ENCODE data around the gene KCNQ4.

KCNQ4 gene

DNA sequence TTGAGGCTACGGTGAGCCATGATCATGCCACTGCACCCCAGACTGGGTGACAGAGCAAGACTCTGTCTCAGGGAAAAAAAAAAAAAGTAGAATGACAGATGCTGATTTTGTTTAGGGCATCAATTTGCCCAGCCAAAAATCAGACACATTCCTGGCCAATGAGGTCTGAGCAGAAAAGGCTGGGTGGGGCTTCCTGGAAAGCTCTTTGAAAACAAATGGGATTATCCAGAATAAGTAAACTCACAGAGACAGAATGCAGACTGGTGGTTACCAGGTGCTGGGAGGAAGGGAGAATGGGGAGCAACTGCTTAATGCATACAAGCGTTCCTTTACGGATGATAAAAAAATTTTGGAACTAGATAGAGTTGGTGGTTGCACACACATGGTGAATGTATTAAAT lies 88.7 kb downstream of the KCNQ4 start:
- no peak for DNase-seq

DNA sequence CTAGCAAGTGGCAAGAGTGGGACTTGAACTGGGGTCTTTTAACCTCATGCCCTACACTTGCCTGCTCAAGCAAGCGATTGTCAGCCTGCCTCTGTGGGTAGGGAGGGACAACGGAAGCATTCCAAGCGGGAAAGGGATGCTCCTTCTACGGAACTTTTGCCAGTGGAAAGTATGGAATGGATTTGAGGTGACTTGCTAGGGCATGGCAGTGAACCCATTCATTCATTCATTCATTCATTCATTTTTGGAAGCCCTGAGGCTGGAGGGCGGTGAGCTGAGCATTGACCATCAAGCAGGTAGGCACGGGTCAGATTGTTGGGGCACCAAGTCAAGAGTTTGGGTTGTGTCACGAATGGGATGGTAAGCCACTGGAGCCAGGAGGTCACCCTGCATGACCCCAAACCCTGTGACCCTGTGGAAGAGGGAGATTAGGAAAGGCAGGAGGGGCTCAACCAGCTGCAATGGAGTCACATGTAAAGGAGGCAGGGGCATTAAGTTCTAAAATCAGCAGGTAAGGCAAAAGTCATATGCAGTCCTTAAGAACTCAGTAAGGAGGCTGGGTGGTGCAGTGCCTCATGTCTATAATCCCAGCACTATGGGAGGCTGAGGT lies 90.4 kb downstream of the KCNQ4 start:
- no peak for DNase-seq

DNA sequence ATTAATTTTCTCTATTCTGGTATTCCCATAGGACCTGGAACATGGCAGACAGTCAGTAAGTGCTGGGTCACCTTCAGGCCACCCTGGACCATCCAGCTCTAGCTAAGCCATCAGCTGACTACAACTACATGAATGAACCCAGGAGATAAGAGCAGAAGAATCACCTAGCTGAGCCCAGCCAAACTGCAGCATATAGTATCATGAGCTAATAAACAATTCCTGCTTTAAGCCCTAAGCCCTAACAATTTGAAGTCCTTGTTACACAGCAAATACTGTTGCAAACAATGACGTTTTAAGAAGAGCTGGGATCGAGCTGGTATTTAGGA lies 92.8 kb downstream of the KCNQ4 start:
- no peak for DNase-seq

DNA sequence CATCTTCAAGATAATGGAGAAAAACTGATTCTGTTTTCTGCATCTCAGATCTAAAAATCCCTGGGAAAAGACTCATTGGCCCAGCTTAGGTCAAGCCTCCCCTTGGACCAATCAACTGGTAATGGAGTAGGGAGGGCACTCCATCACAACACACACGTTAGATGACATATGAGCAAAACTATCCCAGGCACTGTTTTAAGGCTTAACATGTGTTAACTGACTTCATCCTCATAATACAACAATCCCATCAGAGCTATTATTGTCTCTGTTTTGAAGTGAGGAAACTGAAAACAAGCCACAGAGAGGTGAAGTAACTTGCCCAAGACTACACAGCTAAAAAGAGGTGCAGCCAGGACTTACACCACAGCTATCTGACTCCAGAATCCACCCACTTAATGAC lies 93.3 kb downstream of the KCNQ4 start:
- DNase-seq: no peak

DNA sequence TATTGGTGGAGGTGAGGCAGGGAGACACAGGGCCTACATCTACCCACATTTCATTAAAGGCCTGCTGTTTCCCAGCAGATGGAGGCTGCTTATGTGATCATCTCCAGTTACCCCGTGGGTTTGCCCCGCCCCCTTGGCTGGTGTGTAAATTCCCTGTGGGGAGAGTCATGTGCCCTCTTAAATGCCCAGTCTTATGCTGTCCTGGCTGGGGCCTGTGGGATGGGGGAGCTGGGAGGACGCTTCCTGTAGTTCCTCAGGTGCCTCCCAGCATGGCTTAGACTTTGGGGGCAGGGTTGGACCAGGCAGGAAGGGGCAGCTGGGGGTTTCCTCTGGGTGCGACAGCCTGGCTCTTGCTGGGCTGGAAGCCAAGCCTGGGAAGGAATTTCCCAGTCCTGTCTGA lies 94.1 kb downstream of the KCNQ4 start:
- no peak for DNase-seq

DNA sequence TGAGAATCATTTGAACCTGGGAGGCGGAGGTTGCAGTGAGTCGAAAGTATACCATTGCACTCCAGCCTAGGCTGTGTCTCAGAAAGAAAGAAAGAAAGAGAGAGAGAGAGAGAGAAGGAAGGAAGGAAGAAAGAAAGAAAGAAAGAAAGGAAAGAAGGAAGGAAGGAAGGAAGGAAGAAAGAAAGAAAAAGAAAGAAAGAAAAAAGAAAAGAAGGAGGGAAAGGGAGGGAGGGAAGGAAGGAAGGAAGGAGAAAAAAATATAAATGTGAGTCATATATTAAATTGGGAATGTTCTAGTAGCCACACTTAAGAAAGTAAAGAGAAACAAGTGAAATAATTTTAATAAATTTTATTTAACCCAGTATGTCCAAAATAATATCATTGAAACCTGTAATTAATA lies 95.3 kb downstream of the KCNQ4 start:
- no peak for DNase-seq

DNA sequence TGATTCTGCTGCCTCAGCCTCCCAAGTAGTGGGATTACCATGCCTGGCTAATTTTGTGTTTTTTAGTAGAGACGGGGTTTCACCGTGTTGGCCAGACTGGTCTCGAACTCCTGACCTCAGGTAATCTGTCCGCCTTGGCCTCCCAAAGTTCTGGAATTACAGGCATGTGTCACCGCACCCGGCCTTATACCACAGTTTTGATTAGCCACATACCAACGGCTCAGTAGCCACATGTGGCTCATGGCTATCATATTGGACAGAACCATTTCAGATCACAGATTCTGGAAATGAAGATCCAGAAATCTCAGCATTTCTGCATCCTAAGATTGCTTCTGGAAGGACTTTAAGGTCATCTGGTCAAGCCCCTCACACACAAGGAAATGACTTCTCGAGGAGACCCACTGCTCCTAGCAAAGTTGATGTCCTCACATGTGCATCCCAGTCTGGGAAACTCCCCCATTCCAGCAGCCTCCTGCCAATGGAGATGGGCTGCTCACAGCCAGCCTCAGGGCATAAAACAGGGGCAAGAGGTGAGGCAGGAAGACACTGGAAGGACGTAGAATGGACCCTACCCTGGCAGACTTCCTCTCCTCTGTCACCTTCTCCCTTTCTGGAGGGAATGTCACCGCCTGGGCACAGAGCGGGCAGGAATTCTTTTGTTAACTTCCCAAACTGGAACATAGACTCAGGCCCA lies 96.0 kb downstream of the KCNQ4 start:
- DNase-seq: no peak

DNA sequence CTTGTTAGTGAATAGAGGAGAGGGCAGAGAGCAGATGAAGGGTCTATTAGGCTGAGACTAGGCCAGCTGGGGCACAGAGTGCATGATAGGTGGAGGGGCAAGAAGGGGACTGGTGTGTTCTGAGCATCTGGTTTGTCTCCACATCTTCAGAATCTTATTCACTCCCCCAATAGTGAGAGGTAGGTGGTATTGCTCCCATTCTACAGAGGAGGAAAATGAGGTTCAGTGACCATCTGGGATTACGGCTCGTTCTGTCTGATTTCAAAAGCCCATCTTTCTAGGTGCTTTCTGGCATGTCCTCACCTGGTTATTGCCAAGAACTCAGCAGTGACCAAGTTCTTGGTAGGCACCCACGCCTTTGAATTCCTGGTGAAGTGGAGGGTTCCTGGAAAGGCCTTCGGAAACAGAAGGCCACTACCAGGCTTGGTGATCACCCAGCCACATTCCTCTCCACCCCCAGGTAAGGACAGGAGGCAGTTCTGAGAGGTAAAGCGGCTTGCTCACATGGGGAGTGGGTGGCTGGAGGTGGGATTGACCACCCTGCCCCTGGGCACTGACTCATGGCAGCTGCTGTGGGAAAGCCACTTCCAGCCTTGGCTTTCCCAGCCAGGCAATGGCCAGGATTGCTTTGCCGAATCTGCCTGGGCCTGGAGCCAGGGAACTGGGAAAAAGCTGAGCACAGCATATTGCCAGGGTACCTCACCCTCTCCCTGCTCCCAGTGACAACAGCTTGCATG lies 97.4 kb downstream of the KCNQ4 start:
- DNase-seq: no peak

DNA sequence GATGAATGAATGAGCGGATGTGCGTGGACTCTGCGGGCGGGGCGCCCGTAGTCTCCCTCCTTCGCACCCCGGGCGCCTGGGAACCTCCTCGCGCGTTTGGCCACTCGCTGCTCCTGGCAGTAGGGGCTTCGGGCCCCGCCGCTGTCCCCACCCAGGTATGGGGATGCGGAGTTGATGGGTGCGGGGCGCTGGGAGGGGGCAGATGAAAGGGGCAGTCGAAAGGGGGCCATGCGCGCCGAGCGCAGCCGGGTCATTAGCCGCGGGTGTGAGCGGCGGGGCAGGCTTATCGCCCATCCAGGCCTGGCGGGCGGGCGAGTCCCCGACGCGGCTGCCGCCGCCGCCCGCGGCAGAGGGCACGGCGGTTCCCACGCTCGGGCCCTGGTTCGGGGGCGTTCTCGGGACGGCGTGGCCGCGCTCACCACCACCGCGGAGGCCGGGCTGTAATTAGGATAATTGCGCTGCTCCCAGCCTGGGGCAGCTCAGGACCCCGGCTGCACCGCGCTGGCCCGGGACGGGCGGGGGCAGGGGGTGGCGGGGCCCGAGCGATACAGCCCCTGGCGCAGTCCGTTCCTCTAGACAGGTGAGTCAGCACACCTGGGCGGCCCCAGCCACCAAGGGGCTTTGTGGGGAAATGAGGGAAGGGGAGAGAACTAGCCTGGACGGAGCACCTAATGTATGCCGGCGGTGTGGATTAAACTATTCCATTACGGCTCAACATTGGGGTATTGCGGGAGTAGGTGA lies 100.6 kb downstream of the KCNQ4 start:
- no peak for DNase-seq

DNA sequence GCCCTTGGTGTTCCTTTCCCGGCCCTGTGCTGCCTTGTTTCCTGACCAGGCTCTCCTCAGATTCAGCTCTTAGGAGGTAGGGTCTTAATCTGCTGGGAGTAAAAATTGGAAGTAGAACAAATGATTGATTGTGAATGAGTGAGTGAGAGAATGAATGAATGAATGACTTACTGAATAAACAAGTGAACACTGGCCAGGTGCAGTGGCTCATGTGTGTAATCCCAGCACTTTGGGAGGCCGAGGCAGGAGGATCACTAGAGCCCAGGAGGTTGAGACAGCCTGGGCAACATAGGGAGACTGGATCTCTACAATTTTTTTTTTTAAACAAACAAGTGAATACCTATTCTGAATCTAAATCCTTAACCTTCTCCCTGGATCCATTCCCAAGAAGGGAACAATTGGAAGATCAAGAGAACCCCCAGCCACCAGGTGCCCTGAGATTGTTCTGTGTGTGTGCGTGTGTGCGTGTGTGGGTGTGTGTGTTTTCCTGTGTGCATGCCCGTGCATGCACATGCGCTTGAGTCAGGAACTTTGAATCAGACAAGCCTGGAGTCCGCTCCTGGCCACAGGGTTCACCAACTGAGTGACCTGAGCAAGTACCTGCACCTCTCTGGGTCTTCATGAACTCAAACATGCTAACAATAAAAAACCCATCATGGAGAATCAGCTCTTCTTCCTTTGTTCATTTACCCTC lies 102.9 kb downstream of the KCNQ4 start:
- DNase-seq: no peak

DNA sequence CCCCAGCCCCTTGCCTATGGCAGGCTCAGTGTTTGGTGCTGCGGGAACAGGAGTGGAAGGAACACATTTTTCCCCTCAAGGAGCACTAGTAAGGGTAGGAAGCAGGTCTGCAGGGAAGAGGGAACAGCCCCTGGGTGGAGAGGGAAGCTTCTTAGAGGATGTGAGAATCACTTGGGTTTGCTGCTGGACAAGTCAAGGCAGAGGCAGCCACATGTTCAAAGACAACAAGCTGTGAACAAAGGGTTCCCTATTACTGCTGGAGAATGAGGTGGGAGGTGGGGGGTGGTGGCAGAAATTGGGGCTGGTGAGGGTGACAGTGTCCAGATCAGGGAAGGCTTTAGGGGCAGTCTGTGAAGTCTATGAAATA lies 103.4 kb downstream of the KCNQ4 start:
- DNase-seq: no peak

DNA sequence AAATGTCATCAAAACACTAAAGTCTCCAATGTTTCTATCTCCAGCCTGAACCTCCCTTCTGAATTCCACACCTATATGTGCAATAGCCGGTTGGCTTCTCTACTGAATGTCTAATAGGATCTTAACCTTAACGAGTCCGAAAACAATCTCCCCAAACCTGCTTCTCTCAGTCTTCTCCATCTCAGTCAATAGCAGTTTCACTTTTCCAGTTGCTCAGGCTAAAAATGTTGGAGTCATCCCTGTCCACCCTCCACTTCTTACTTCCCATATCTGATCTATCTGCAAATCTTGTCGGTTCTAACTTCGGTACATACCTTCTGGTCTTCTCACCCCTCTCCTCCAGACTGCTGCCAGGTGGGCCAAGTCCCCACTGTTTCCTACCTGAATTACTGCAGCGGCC lies 104.1 kb downstream of the KCNQ4 start:
- no peak for DNase-seq

Data from NCI-H1417 treated with DMSO at 0.1 percent for 48 hours (cell line).